Tibial nerve (tissue), 4 donors: ENCODE results near the gene ZNF19.

Experiments
- EP300 ChIP-seq, 2 donors: sonication (generic); formaldehyde crosslinking; IDR thresholded peaks; one replicate each; pipeline ENCODE4 v1.6.1; 2017; ENCODE audit warnings: antibody characterized with exemption in 2 of 2, mild to moderate bottlenecking in 1 of 2
- POLR2A ChIP-seq, 2 donors: fragments of 450-650 bp; IDR thresholded peaks; one replicate each; pipeline ENCODE4 v1.6.1; 2017; ENCODE audit warnings: antibody characterized with exemption in 2 of 2, mild to moderate bottlenecking in 2 of 2, moderate library complexity in 2 of 2
- TF ChIP-seq, protein P1 (sequence below), 5 experiments: fragments of 200-600 bp in 3 of 5; fragments of 450-650 bp in 2 of 5; sonication (generic) in 3 of 5; IDR thresholded peaks; one replicate each; pipeline ENCODE4 v1.5.1; 2016 to 2019; ENCODE audit warnings: antibody characterized with exemption in 5 of 5, mild to moderate bottlenecking in 3 of 5, moderate library complexity in 2 of 5

- TF ChIP-seq, protein P1, sequence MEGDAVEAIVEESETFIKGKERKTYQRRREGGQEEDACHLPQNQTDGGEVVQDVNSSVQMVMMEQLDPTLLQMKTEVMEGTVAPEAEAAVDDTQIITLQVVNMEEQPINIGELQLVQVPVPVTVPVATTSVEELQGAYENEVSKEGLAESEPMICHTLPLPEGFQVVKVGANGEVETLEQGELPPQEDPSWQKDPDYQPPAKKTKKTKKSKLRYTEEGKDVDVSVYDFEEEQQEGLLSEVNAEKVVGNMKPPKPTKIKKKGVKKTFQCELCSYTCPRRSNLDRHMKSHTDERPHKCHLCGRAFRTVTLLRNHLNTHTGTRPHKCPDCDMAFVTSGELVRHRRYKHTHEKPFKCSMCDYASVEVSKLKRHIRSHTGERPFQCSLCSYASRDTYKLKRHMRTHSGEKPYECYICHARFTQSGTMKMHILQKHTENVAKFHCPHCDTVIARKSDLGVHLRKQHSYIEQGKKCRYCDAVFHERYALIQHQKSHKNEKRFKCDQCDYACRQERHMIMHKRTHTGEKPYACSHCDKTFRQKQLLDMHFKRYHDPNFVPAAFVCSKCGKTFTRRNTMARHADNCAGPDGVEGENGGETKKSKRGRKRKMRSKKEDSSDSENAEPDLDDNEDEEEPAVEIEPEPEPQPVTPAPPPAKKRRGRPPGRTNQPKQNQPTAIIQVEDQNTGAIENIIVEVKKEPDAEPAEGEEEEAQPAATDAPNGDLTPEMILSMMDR (IDR thresholded peaks at IDR 0.05), result no peak
- TF ChIP-seq EP300 (IDR thresholded peaks at IDR 0.05) (no peak), POLR2A (IDR thresholded peaks at IDR 0.05) (no peak)
These were observed 21.3 kb downstream of the ZNF19 start for GRCh38 chr16:71467810-71468209.
